Effector memory CD8-positive, alpha-beta T cell (primary cell): Measurements from ENCODE around the gene NOS1AP.

Source experiments
- ATAC-seq: fragments of 150-1000 bp; cut with Tn5 transposase; replicated peaks from 2 replicates; pipeline ENCODE4 v1.10.0; 2021; ENCODE audit warnings: mild to moderate bottlenecking, moderate library complexity
- DNase-seq, 3 experiments: peaks; one replicate each; pipeline ENCODE4 v3.0.0; 2021
- H3K27ac Mint-ChIP-seq, 2 donors: one replicate each; pipeline ENCODE4 v1.8.0; 2022; ENCODE audit warnings: mild to moderate bottlenecking in 2 of 2, mixed read lengths in 2 of 2, moderate library complexity in 2 of 2
- H3K27me3 Mint-ChIP-seq, 2 donors: one replicate each; pipeline ENCODE4 v1.8.0; 2022; ENCODE audit warnings: mixed read lengths in 2 of 2
- H3K36me3 Mint-ChIP-seq: one replicate; pipeline ENCODE4 v1.8.0; 2022; ENCODE audit warnings: mild to moderate bottlenecking, moderate library complexity, mixed read lengths; ENCODE audit not compliant: insufficient read depth
- H3K4me1 Mint-ChIP-seq, 2 donors: one replicate each; pipeline ENCODE4 v1.8.0; 2022; ENCODE audit warnings: low read depth in 2 of 2, mixed read lengths in 2 of 2
- H3K4me3 Mint-ChIP-seq, 2 donors: one replicate each; pipeline ENCODE4 v1.8.0; 2022; ENCODE audit warnings: mild to moderate bottlenecking in 2 of 2, mixed read lengths in 2 of 2, moderate library complexity in 2 of 2
- H3K9me3 Mint-ChIP-seq, 2 donors: one replicate each; pipeline ENCODE4 v1.8.0; 2022; ENCODE audit warnings: mixed read lengths in 2 of 2

Gene NOS1AP

DNA sequence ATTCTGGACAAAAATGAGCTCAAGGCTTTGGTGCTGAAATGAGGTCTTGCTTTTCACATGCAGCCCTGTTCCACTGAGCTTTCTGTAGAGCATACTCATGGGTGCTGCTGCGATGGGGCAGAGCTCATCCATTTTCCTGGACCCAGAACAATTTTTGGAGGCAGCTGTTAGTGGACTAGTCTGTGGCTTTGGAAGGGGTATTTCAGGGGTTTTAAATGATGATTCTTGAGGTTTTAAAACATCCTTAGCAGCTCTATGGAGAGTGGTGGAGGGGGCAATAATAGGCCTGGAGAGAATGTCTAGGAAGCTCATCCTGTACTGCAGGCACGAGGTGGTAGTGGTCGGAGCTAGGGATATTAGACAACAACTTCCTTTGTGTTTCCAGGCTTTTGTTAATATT is 16.5 kb downstream of the NOS1AP start:
- no peak overlapping the region for H3K4me3 Mint-ChIP-seq
- no peak for ATAC-seq
- no peak overlapping the region for H3K27ac Mint-ChIP-seq
- DNase-seq, result no peak
- no peaks in the 10 kb centered on the region for H3K4me1 Mint-ChIP-seq
- H3K27me3 Mint-ChIP-seq, result peaks cover 34 to 64% of the 10 kb centered on the region in 2 donors
- H3K9me3 Mint-ChIP-seq, result peaks cover 0 to 7% of the 10 kb centered on the region in 2 donors
- H3K36me3 Mint-ChIP-seq, result no peaks in the 10 kb centered on the region

GRCh38 chr1:162087111-162087510 is 17.6 kb downstream of the NOS1AP start:
- no peak for ATAC-seq
- peaks cover 0 to 7% of the 10 kb centered on the region in 2 donors for H3K9me3 Mint-ChIP-seq
- peaks cover 30 to 76% of the 10 kb centered on the region in 2 donors for H3K27me3 Mint-ChIP-seq
- H3K27ac Mint-ChIP-seq, result no peak overlapping the region
- H3K4me3 Mint-ChIP-seq, result no peak overlapping the region
- H3K36me3 Mint-ChIP-seq, result no peaks in the 10 kb centered on the region
- no peaks in the 10 kb centered on the region for H3K4me1 Mint-ChIP-seq
- no peak for DNase-seq

DNA sequence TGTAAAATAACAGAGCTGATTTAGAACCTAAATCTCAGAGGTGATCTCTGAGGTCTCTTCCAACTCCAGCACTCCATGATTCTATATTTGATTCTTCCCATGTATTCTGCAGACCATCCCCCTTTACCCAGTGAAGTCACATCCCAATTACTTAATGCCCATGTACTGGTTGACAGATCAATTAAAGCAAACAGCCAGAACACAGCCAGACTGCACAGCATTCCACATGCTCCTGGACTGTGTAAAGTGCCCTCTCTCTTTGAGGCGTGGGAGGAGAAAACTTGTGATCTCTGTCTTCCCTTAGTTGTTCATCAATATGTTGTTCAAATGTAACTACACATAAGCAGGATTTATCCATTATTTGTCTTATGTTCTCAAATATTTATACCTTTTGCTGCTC is 18.1 kb downstream of the NOS1AP start:
- Mint-ChIP-seq H3K27ac (no peak overlapping the region), H3K27me3 (peaks cover 28 to 80% of the 10 kb centered on the region in 2 donors), H3K4me3 (no peak overlapping the region), H3K9me3 (peaks cover 0 to 7% of the 10 kb centered on the region in 2 donors), H3K36me3 (no peaks in the 10 kb centered on the region), H3K4me1 (no peaks in the 10 kb centered on the region)
- no peak for ATAC-seq
- DNase-seq, result no peak

GRCh38 chr1:162088281-162088969 is 18.9 kb downstream of the NOS1AP start:
- H3K36me3 Mint-ChIP-seq, result no peaks in the 10 kb centered on the region
- H3K27me3 Mint-ChIP-seq, result peaks cover 28 to 85% of the 10 kb centered on the region in 2 donors
- no peaks in the 10 kb centered on the region for H3K4me1 Mint-ChIP-seq
- H3K27ac Mint-ChIP-seq, result no peak overlapping the region
- no peak overlapping the region for H3K4me3 Mint-ChIP-seq
- ATAC-seq (no peak), DNase-seq (no peak)
- peaks cover 0 to 7% of the 10 kb centered on the region in 2 donors for H3K9me3 Mint-ChIP-seq

DNA sequence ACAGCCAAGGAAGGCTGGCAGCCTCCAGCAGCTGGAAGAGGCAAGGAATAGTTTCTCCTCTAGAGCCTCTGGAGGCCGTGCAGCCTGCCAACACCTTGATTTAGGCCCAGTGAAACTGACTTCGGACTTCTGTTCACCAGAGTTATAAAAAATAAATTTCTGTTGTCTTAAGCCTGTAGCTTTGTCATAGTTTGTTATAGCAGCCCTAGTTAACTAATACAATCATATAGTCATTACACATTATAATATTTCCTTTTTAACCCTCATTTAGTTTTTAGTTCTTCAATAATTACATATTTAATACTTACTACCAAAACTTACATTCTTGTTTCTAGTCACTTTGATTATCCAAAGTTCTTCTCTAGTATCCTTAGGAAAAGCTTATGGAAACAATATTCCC is 20.3 kb downstream of the NOS1AP start:
- ATAC-seq, result no peak
- H3K27ac Mint-ChIP-seq, result no peak overlapping the region
- H3K27me3 Mint-ChIP-seq, result peaks cover 22 to 79% of the 10 kb centered on the region in 2 donors

DNA sequence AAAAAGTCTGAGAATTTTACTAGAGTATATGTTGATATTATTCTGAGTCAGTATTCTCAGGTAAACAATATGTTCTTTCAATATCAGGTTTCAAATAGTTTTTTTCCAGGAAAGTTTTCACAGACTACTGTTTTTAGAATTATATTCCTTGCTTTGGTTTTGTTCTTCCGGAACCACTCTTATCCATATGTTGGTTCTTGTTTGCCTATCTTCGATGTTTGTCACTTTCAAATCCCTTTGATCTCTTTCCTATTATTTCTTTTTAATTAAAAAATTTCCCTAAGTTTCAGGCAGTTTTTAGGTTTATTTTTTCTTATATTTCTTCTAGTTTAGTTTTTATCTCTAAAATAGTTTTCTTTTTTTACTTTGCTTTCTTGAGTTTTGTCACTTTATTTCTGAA is 20.9 kb downstream of the NOS1AP start:
- H3K4me3 Mint-ChIP-seq, result no peak overlapping the region
- DNase-seq, result no peak
- peaks cover 0 to 7% of the 10 kb centered on the region in 2 donors for H3K9me3 Mint-ChIP-seq
- ATAC-seq, result no peak
- H3K36me3 Mint-ChIP-seq, result no peaks in the 10 kb centered on the region
- no peaks in the 10 kb centered on the region for H3K4me1 Mint-ChIP-seq
- no peak overlapping the region for H3K27ac Mint-ChIP-seq
- H3K27me3 Mint-ChIP-seq, result peaks cover 19 to 80% of the 10 kb centered on the region in 2 donors

More for the DNA sequence above, 20.3 kb downstream of the NOS1AP start:
- Mint-ChIP-seq H3K36me3 (no peaks in the 10 kb centered on the region), H3K4me3 (no peak overlapping the region), H3K4me1 (no peaks in the 10 kb centered on the region), H3K9me3 (peaks cover 0 to 7% of the 10 kb centered on the region in 2 donors)
- no peak for DNase-seq

- Mint-ChIP-seq H3K4me1 (no peaks in the 10 kb centered on the region), H3K27me3 (peaks cover 7 to 65% of the 10 kb centered on the region in 2 donors), H3K27ac (no peak overlapping the region), H3K4me3 (no peak overlapping the region), H3K9me3 (peaks cover 0 to 7% of the 10 kb centered on the region in 2 donors), H3K36me3 (no peaks in the 10 kb centered on the region)
- DNase-seq (no peak), ATAC-seq (no peak)
Measured at GRCh38 chr1:162091681-162092524, 22.4 kb downstream of the NOS1AP start.

- no peak overlapping the region for H3K27ac Mint-ChIP-seq
- no peak overlapping the region for H3K4me3 Mint-ChIP-seq
- peaks cover 0 to 7% of the 10 kb centered on the region in 2 donors for H3K9me3 Mint-ChIP-seq
- no peaks in the 10 kb centered on the region for H3K36me3 Mint-ChIP-seq
- ATAC-seq (no peak), DNase-seq (no peak)
- no peaks in the 10 kb centered on the region for H3K4me1 Mint-ChIP-seq
- peaks cover 0 to 53% of the 10 kb centered on the region in 2 donors for H3K27me3 Mint-ChIP-seq
Measured at GRCh38 chr1:162093095-162093494, 23.6 kb downstream of the NOS1AP start.

GRCh38 chr1:162094271-162094670 is 24.8 kb downstream of the NOS1AP start:
- Mint-ChIP-seq H3K27ac (no peak overlapping the region), H3K9me3 (peaks cover 0 to 5% of the 10 kb centered on the region in 2 donors), H3K4me1 (no peaks in the 10 kb centered on the region), H3K36me3 (no peaks in the 10 kb centered on the region), H3K4me3 (no peak overlapping the region), H3K27me3 (peaks cover 8 to 41% of the 10 kb centered on the region in 2 donors)
- DNase-seq (no peak), ATAC-seq (no peak)

DNA sequence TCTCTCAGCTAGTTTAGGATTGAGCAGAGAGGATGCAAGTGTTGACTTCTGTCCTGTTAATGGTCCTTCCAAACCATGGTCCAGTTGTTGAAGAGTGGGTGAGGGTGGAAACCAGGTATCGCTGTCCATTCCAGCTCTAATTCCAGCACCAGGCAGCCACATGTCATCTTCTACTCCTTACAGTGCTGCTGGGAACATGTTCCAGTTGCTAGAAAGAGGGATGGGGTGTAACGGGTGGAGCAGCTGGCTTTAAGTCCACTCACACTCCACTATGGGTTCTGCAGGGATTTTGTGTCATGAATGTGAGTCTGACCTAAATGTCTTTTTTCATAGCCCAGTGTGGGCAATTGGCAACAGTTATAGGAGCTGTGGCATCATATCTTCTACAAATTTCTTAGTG is 25.2 kb downstream of the NOS1AP start:
- ATAC-seq (no peak), DNase-seq (no peak)
- no peak overlapping the region for H3K4me3 Mint-ChIP-seq
- no peaks in the 10 kb centered on the region for H3K4me1 Mint-ChIP-seq
- H3K9me3 Mint-ChIP-seq, result peaks cover 0 to under 1% of the 10 kb centered on the region in 2 donors
- peaks cover 8 to 37% of the 10 kb centered on the region in 2 donors for H3K27me3 Mint-ChIP-seq
- no peak overlapping the region for H3K27ac Mint-ChIP-seq
- H3K36me3 Mint-ChIP-seq, result no peaks in the 10 kb centered on the region

DNA sequence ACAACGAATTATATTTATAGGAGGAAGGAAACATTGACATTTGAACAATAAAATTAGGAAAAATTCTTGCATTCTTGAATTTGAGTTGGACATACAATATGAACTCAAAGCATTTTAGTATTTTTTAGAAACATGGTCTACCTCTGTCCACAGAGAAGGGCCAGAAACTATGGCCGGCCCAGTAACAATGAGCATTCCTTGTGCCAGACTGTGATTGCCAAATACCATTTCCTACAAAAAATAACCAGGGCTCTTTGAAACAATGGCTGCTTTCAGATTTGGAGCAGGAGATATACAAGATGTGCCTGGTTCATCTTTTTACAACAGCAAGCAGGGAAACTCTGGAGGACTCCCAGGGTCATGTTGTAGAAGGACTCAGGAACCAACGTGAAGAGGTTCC is 38.4 kb downstream of the NOS1AP start:
- Mint-ChIP-seq H3K36me3 (no peaks in the 10 kb centered on the region), H3K27ac (no peak overlapping the region), H3K27me3 (peaks cover 72 to 83% of the 10 kb centered on the region in 2 donors), H3K4me3 (no peak overlapping the region), H3K4me1 (no peaks in the 10 kb centered on the region), H3K9me3 (peaks cover 0 to 2% of the 10 kb centered on the region in 2 donors)
- ATAC-seq (no peak), DNase-seq (no peak)

GRCh38 chr1:162108426-162108825 is 38.9 kb downstream of the NOS1AP start:
- no peaks in the 10 kb centered on the region for H3K36me3 Mint-ChIP-seq
- H3K4me1 Mint-ChIP-seq, result peaks cover 0 to 2% of the 10 kb centered on the region in 2 donors
- DNase-seq, result no peak
- peaks cover 0 to 2% of the 10 kb centered on the region in 2 donors for H3K9me3 Mint-ChIP-seq
- no peak overlapping the region for H3K4me3 Mint-ChIP-seq
- H3K27ac Mint-ChIP-seq, result no peak overlapping the region
- H3K27me3 Mint-ChIP-seq, result peaks cover 72 to 83% of the 10 kb centered on the region in 2 donors
- ATAC-seq, result no peak

GRCh38 chr1:162110910-162111309 is 41.4 kb downstream of the NOS1AP start:
- Mint-ChIP-seq H3K4me3 (no peak overlapping the region), H3K27me3 (peaks cover 64 to 80% of the 10 kb centered on the region in 2 donors), H3K27ac (no peak overlapping the region), H3K9me3 (no peaks in the 10 kb centered on the region), H3K4me1 (peaks cover 2 to 9% of the 10 kb centered on the region in 2 donors), H3K36me3 (no peaks in the 10 kb centered on the region)
- ATAC-seq (no peak), DNase-seq (no peak)

- H3K27me3 Mint-ChIP-seq, result peaks cover 62 to 80% of the 10 kb centered on the region in 2 donors
- no peaks in the 10 kb centered on the region for H3K9me3 Mint-ChIP-seq
- ATAC-seq, result no peak
- H3K27ac Mint-ChIP-seq, result no peak overlapping the region
- H3K4me1 Mint-ChIP-seq, result peaks cover 2 to 9% of the 10 kb centered on the region in 2 donors
- H3K36me3 Mint-ChIP-seq, result no peaks in the 10 kb centered on the region
- H3K4me3 Mint-ChIP-seq, result no peak overlapping the region
- DNase-seq, result no peak
Measured at GRCh38 chr1:162111572-162111971, 42.1 kb downstream of the NOS1AP start.
